K562 (cell line): ENCODE results near the gene ZNF562. TPM values are rescaled to one million over a fixed set of nuclear protein-coding genes. Genes with fewer than 3 reads are reported as not detected.

Experiments
- ARNT ChIP-seq, 2 experiments: fragments of 450-650 bp; IDR thresholded peaks; 2 replicates each; pipeline ENCODE4 v1.6.1; 2016; ENCODE audit warnings: mild to moderate bottlenecking in 1 of 2
- BCOR ChIP-seq: fragments of 450-650 bp; IDR thresholded peaks from 2 replicates; pipeline ENCODE4 v1.6.1; 2016
- FOSL1 ChIP-seq: fragments of 200-800 bp; sonication (Bioruptor generic); conservative IDR thresholded peaks from 2 replicates; pipeline ENCODE4 v1.6.1; 2016; ENCODE audit warnings: missing genetic modification characterization, missing compliant biosample characterization
- GATAD2B ChIP-seq: fragments of 450-650 bp; IDR thresholded peaks from 2 replicates; pipeline ENCODE4 v1.6.1; 2017; ENCODE audit warnings: mild to moderate bottlenecking, borderline replicate concordance
- GTF2F1 ChIP-seq: IDR thresholded peaks from 2 replicates; pipeline ENCODE4 v1.6.1; 2011; ENCODE audit warnings: low read depth, low read length, improper control_type of control experiment
- KAT8 ChIP-seq: fragments of 450-650 bp; IDR thresholded peaks from 2 replicates; pipeline ENCODE4 v1.6.1; 2016; ENCODE audit warnings: low read depth, mild to moderate bottlenecking
- MTF1 ChIP-seq: fragments of 250-450 bp; sonication (Bioruptor Pico); IDR thresholded peaks from 2 replicates; pipeline ENCODE4 v1.9.0; 2021; ENCODE audit warnings: moderate library complexity, mild to moderate bottlenecking, inconsistent platforms, borderline replicate concordance
- MYC ChIP-seq, 2 experiments: fragments of 250-450 bp in 1 of 2; sonication (Bioruptor Pico) in 1 of 2; IDR thresholded peaks; 2 replicates each; pipeline versions ENCODE4 v1.5.1 to v1.6.1; 2012 to 2021; ENCODE audit warnings: low read depth in 2 of 2, borderline replicate concordance in 1 of 2, improper control_type of control experiment in 1 of 2, low read length in 1 of 2, mild to moderate bottlenecking in 1 of 2, moderate library complexity in 1 of 2
- POLR2H ChIP-seq: IDR thresholded peaks from 2 replicates; pipeline ENCODE4 v1.6.1; 2016; ENCODE audit warnings: missing genetic modification characterization, low read depth, mild to moderate bottlenecking, control low read depth, missing compliant biosample characterization, moderate library complexity
- POU5F1 ChIP-seq: fragments of 150-350 bp; IDR thresholded peaks from 2 replicates; pipeline ENCODE4 v1.6.1; 2014; ENCODE audit warnings: borderline replicate concordance, low read length, low read depth, mild to moderate bottlenecking; ENCODE audit not compliant: partially characterized antibody
- RREB1 ChIP-seq: fragments of 250-450 bp; sonication (Bioruptor Pico); IDR thresholded peaks from 2 replicates; pipeline ENCODE4 v1.4.0; 2020
- SMARCE1 ChIP-seq: fragments of 450-650 bp; IDR thresholded peaks from 2 replicates; pipeline ENCODE4 v1.7.1; 2016; ENCODE audit warnings: mild to moderate bottlenecking
- SPI1 ChIP-seq: IDR thresholded peaks from 2 replicates; pipeline ENCODE4 v1.6.1; 2011; ENCODE audit warnings: low read depth, low read length, control low read depth, borderline replicate concordance
- SUPT5H ChIP-seq: fragments of 450-650 bp; IDR thresholded peaks from 2 replicates; pipeline ENCODE4 v1.6.1; 2016
- ZFX ChIP-seq: sonication (generic); formaldehyde crosslinking; IDR thresholded peaks from 2 replicates; pipeline ENCODE4 v1.8.0; 2022; ENCODE audit warnings: mild to moderate bottlenecking, missing genetic modification reagents, moderate library complexity
- ZNF143 ChIP-seq: sonication (generic); formaldehyde crosslinking; IDR thresholded peaks from 2 replicates; pipeline ENCODE4 v1.9.0; 2022; ENCODE audit warnings: mild to moderate bottlenecking, missing genetic modification reagents
- ZNF347 ChIP-seq: fragments of 450-650 bp; formaldehyde crosslinking; IDR thresholded peaks from 2 replicates; pipeline ENCODE4 v1.4.0; 2020; ENCODE audit warnings: low read depth, mild to moderate bottlenecking, moderate library complexity
- ZNF696 ChIP-seq: fragments of 250-450 bp; sonication (Bioruptor Pico); conservative IDR thresholded peaks from 2 replicates; pipeline ENCODE4 v1.4.0; 2020; ENCODE audit warnings: mild to moderate bottlenecking, moderate library complexity
- polyA plus RNA-seq, 8 experiments: library from polyadenylated mRNA; depleted of rRNA in 4 of 8; stranded (reverse) in 5 of 8; unstranded in 3 of 8; fragments of >200 nt; fragmentation: Nextera tagmentation in 2 of 8; fragmentation: Illumina TruSeq in 1 of 8; extraction: Ambion mirVana in 2 of 8; extraction: Trizol in 1 of 8; gene quantifications; 2 replicates each; pipeline versions ENCODE4 v1.2.1 to v1.2.3, GENCODE V29; 2011 to 2014; ENCODE audit warnings: inconsistent platforms in 1 of 8, missing spikeins in 1 of 8
- total RNA-seq, 7 experiments: library from RNA; depleted of rRNA in 6 of 7; stranded (reverse); fragments of >200 nt in 6 of 7; fragmentation: Illumina TruSeq in 2 of 7; extraction: Trizol in 2 of 7; gene quantifications; 2 replicates each; pipeline versions ENCODE4 v1.2.1 to v1.2.3, GENCODE V29; 2011 to 2021; ENCODE audit warnings: low replicate concordance in 1 of 7

The ZNF562 gene
- total and polyA plus RNA-seq, 9 of the 15 experiments (the other 6 are each of a cell fraction or from before 2014, with no cell fraction given) = 11.8 to 46.9 (median 20.8) TPM

- 0 out of 2 replicates have a peak, but pooled peaks have one; percentile 64 for TF ChIP-seq RREB1
- peak; percentile 68 for TF ChIP-seq FOSL1 (tag)
- peak; percentile 86; the same call in 1 of the 2 replicates for TF ChIP-seq SPI1
- TF ChIP-seq GTF2F1 = peak; percentile 39; the same call in 1 of the 2 replicates
- TF ChIP-seq ZFX (CRISPR knock-in tag) = peak; percentile 98
- no peak for TF ChIP-seq POU5F1
- TF ChIP-seq ZNF347 (CRISPR knock-in tag) = no peak
- no peak for TF ChIP-seq GATAD2B
- TF ChIP-seq MTF1 = no peak
- TF ChIP-seq SUPT5H = peak; percentile 86
- peak; percentile 70 to 87; a peak in 3 of 4 replicates for TF ChIP-seq ARNT (IDR thresholded peaks at IDR 0.05)
- peak; percentile 73; the same call in 1 of the 2 replicates for TF ChIP-seq KAT8
- 0 out of 2 replicates have a peak, but pooled peaks have one; percentile 13 for TF ChIP-seq SMARCE1
- TF ChIP-seq ZNF696 (CRISPR knock-in tag) = no peak
- TF ChIP-seq BCOR = peak; percentile 66; the same call in 1 of the 2 replicates
- TF ChIP-seq MYC (IDR thresholded peaks at IDR 0.05; ENCODE audit: low read depth, low read length) = peak; percentile 90
- peak; percentile 92; the same call in 1 of the 2 replicates for TF ChIP-seq MYC (CRISPR knock-in tag; IDR thresholded peaks at IDR 0.05; ENCODE audit: borderline replicate concordance, low read depth)
- 0 out of 2 replicates have a peak, but pooled peaks have one; percentile 45 for TF ChIP-seq ZNF143 (CRISPR knock-in tag)
- TF ChIP-seq POLR2H (tag) = peak; percentile 48
Measured at GRCh38 chr19:9621156-9622037, 53.5 kb downstream of the ZNF562 start, which contains the start of gene ZNF561 (continued).
